GM18499 (cell line): ENCODE data around the gene NRSN2.
"Not testable (repeated sequence)": the region's sequence is repeated elsewhere in the genome, so short reads cannot be mapped to it uniquely, and the experiment has no call there.

Source experiments
- ATAC-seq: cut with Tn5 transposase; IDR thresholded peaks from one replicate; pipeline ENCODE4 v1.9.1; 2021; ENCODE audit warnings: moderate number of reproducible peaks; ENCODE audit not compliant: insufficient read depth, unreplicated experiment

The NRSN2 gene

GRCh38 chr20:347640-348484 is 951 bp downstream of the NRSN2 start:
- ATAC-seq = peak; percentile 50

- no peak for ATAC-seq
These were observed 2.3 kb downstream of the NRSN2 start for GRCh38 chr20:348972-349841.

DNA sequence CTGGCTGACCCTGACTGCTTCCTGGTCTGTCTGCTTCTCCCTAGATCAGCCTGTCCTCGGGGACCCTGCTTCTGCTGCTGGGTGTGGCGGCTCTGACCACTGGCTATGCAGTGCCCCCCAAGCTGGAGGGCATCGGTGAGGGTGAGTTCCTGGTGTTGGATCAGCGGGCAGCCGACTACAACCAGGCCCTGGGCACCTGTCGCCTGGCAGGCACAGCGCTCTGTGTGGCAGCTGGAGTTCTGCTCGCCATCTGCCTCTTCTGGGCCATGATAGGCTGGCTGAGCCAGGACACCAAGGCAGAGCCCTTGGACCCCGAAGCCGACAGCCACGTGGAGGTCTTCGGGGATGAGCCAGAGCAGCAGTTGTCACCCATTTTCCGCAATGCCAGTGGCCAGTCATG is 6.3 kb downstream of the NRSN2 start:
- no peak for ATAC-seq

DNA sequence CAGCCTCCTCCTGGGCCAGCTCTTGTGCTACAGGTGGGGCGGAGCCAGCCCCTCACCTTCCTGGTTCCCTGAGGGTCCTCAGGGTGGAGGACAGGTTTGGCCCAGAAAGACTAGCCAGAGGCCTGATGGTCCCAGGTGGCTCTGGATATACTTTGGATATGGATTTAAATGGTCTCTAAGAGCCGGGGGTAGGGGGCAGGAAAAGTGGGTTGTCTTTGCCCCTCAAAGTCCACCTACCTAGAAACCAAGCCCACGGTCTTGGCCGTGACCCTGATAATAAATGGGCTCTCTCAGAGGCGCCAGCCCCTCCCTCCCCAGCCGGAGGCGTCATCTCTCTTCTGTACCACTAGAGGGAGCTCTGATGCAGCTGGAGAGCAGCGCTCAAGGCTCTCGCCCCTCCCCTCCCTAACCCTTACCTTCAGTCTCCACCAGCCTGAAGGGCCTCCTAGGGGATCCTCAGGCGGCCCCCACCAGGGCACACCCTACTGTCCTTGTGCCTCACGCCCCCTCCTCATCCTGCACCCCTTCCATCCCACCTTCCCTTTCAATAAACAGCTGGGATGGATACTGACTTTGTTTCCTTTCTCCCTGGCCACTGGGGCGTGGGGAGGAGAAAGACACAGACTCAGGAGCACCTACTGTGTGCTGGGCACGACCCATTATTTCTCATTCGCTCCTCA is 7.5 kb downstream of the NRSN2 start:
- ATAC-seq = peak; percentile 50

DNA sequence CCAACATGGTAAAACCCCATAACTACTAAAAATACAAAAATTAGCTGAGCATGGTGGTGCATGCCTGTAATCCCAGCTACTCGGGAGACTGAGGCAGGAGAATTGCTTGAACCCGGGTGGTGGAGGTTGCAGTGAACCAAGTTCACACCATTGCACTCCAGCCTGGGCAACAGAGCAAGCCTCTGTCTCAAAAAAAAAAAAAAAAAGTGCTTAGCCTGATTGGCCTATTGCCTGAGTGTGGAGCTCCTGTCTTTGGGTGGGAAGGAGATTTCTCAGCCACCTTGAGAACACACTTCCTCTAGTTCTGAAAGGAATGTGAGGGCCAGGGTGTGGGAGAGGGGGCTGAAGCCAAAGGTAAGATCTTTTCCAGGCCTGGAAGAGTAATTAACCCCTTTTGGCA is 9.2 kb downstream of the NRSN2 start:
- ATAC-seq = not testable (repeated sequence)

DNA sequence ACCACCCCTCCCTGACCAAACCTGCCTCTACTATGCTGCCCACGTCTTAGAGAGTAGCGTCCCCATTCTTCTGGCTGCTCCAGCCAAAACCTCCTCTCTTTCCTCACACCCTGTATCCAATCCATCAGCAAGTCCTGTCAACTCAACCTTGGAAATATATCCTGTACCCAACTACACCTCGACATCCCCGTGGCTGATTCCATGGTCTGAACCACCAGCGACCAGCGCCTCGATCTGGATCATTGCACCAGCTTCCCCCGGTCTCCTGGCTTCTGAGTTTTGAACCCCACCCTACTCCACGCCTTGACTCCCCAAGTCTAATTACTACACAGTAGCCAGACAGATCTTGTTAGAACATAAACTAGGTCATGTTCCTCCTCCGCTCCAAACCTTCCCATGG is 9.8 kb downstream of the NRSN2 start:
- ATAC-seq = no peak

- no peak for ATAC-seq
These were observed 12.1 kb downstream of the NRSN2 start for GRCh38 chr20:358891-359555.

DNA sequence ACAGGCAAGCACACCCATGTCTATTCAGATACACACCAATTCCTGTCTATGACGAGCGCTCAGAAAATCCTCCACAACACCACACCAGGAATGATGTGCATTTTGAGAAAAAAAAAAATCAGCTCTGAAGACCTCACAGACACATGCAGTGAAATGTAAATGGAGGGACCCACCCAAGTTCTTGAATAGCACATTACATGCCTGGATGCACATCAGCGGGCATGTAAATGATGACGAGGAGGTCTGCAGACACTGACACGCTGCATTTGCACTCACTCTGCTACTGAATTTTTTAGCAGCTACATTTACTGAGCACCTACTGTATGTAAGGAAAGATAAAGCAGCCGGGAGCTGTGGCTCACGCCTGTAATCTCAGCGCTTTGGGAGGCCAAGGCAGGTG is 14.7 kb downstream of the NRSN2 start:
- ATAC-seq = no peak

DNA sequence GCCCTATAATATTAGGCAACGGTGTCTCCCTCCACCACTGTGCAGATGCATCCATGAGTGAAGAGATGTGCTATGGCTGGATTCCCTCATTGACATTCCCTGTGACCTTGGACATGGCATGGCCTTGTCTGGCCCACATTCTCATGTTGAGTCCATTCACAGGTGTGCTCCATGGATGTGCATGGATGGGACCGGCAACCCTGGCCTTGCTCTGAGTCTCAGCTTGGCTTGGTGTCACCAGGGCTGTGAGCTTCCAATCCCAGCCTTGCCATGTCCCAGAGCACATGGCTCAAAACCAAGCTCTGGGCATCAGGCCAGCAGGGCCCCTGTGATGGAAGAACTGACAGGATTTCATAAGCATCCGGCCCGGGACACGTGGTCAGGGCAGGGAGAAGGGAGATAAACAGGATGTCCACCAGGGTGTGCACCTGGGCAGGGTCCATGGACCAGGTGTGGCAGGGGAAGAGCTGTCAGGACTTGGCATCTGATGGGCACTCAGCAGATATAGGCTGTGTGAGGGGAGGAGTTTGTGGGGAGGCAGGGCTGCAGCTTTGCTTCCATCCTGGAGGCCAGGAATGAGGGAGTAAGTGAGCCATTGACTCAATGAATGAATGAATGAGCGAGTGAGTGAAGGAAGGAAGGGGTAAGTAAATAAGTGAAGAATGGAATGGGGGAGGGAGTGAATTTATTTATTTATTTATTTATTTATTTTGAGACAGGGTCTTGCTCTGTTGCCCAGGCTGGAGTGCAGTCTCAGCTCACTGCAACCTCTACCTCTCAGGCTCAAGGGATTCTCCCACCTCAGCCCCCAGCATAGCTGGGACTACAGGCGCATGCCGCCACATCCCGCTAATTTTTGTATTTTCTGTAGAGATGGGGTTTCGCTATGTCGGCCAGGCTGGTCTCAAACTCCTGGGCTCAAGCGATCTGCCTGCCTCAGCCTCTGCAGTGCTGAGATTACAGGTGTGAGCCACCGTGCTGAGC is 15.7 kb downstream of the NRSN2 start:
- ATAC-seq = no peak

DNA sequence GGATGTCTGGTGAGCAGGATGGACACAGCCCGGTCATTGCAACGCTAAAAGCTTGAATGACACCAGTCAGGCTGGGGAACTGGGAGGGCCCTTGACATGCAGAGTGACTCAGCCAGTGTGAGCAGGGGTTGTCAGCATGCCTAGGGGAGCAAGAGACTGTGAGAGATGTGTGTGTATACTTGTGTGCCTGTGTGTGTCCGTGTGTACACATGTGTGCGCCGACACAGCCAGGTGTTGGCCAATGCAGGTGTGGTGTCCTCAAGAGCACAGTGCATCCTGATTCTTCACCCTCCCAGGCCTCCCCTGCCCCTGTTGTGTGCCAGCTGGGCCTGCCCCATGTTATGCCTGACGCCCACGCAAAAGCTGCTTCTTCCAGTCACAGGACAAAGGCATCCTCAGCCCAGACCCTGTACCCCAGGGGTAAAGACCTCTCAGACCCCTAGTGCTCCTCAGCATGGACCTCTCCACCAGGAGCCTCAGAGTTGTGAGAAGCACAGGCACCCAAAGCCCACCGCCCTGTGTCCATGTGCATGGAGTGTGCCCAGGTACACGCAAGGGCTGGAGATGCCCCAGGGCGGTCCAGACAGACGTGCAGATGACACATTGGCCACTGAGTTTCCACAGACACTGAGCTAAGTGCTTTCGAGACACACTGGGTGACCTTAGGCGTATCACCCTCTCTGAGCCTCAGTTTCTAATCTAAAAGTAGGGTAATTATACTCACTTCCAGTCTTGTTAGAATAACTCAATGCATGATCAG is 16.6 kb downstream of the NRSN2 start:
- no peak for ATAC-seq

DNA sequence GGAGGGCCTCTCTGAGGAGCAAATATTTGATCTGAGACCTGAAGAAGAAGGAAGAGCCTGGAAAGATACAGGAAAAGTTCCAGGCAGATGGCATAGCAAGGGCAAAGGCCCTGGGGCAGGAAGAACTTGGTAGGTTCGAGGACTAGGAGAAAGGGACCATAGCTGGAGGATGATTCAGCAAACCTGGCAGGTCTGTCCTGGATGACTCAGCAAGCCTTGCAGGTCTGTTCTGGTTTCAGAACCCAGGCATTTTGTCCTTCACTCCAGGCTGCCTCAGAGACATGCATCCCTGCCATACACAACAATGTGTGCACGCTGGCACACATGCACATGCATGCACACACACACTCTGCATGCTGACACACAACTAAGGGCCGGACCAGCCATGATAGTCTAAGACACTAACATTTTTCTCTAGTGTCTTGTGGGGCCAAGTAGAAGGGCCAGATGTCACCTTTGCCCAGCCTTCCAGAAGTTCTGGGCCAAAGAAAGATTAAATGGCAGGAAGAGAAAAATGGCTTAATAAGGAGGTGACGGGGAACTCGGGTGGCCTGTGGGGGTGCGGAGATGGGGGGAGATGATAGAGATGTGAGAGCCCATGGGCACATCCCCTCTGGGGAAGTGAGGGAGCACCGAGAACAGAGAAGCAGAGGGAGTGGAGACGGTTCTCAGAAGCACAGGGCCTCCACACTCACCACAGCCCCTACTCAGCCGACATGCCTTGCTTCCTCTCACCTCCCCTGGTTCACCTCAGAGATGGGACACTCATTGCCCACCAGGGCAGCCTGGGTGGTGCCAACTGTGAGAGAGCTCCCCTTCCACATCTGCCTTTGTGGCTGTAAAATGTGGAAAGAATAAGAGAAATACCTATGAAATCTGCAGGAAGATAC is 18.2 kb downstream of the NRSN2 start:
- no peak for ATAC-seq

- ATAC-seq = no peak
These were observed 19.3 kb downstream of the NRSN2 start for GRCh38 chr20:366041-366718.

DNA sequence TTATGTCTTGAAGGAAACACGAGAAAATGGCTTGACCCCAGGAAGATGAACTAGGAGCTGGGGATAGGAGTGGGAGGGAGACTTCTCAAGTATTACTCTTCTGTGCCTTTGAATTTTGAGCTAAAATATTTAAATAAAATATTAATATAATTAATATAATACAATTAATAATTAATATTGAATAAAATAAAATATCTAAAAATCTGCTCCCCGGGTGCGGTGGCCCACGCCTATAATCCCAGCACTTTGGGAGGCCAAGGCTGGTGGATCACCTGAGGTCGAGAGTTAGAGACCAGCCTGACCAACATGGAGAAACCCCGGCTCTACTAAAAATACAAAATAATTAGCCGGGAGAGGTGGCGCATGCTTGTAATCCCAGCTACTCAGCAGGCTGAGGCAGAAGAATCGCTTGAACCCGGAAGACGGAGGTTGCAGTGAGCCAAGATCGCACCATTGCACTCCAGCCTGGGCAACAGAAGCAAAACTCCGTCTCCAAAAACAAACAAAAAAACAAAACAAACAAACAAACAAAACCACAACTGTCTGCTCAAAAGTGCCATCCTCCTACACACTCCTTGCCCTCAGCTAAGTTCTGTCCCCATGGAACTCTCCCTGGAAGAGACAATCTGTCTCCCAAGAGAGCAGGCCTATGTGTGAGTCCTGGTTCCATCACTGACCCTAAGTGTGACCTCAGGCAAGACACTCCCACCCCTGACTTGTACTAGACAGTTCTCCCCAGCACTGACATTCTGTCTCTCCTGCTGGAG is 20.0 kb downstream of the NRSN2 start:
- ATAC-seq = no peak

DNA sequence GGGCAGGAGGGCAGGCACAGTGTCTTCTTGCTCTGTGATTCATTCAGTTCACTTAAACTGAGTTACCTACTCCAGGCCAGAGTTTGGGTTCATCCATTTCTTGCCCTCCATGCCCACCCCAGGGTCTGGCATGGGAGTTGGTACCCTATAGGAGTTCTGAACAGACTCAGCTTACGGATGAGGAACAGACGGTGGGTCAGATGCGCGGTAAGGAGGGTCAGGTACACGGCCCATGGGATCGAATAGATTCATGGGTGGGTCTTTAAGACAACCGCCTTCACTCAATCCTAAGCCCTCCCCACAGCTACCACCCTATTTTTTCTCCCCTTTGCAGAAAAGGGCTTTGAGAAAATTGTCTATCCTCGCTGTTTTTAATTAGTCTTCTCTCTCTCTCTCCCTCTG is 20.6 kb downstream of the NRSN2 start:
- no peak for ATAC-seq

- no peak for ATAC-seq
These were observed 22.0 kb downstream of the NRSN2 start for GRCh38 chr20:368915-369314.

- ATAC-seq = no peak
These were observed 23.3 kb downstream of the NRSN2 start for GRCh38 chr20:370151-370600.
